Left ventricle myocardium superior (tissue), 1 donor: ENCODE data around the gene ATF6B. TPM values are rescaled to one million over a fixed set of nuclear protein-coding genes. Genes with fewer than 3 reads are reported as not detected.
"Not testable (repeated sequence)": the region's sequence is repeated elsewhere in the genome, so short reads cannot be mapped to it uniquely, and the experiment has no call there.

Experiments used
- ATAC-seq: fragments of 200-7000 bp; cut with Tn5 transposase; one replicate; pipeline ENCODE4 v1.9.1; 2020; ENCODE audit warnings: mild to moderate bottlenecking, moderate library complexity
- DNase-seq: peaks from one replicate; pipeline ENCODE4 v3.0.0-alpha.2; 2020
- intact Hi-C: fragments of 100-400 bp; cut with micrococcal nuclease; formaldehyde crosslinking; loops from one replicate; pipeline ENCODE4 v1.11.0; 2022
- total RNA-seq: library from RNA; stranded (reverse); fragmentation: NEBNext Ultra II Directional; extraction: Animal tissue kit (Norgen Biotek cat#: 25700); gene quantifications from one replicate; pipeline ENCODE4 v1.2.1, GENCODE V29; 2021
- donor health status: DM: no; HTN: yes; CAD: no; lungs with severe emphysema.

The ATF6B gene
- total RNA-seq, 1 donor from 2014 or later = 26.8 TPM

- intact Hi-C loops = no loop called here
- DNase-seq (peak; percentile 90), ATAC-seq (peak; percentile 70)
Observed at GRCh38 chr6:32113386-32114352, 14.4 kb downstream of the ATF6B start.

GRCh38 chr6:32112431-32112980 lies 15.5 kb downstream of the ATF6B start:
- DNase-seq (peak; percentile 82), ATAC-seq (peak; percentile 30)
- intact Hi-C loops = no loop called here

- intact Hi-C loops = no loop called here
- ATAC-seq = peak; percentile 30
- DNase-seq = peak; percentile 76
Observed at GRCh38 chr6:32111424-32112066, 16.5 kb downstream of the ATF6B start.

- ATAC-seq (peak; percentile 11), DNase-seq (peak; percentile 61)
- intact Hi-C loops = no loop called here
Observed at GRCh38 chr6:32110632-32111031, 17.4 kb downstream of the ATF6B start.

- ATAC-seq (no peak), DNase-seq (no peak)
- intact Hi-C loops = no loop called here
Observed at GRCh38 chr6:32109765-32110160, 18.3 kb downstream of the ATF6B start.

- peak; percentile 69 for DNase-seq
- ATAC-seq = peak; percentile 49
- intact Hi-C loops = no loop called here
Observed at GRCh38 chr6:32109114-32109764, 18.8 kb downstream of the ATF6B start, which contains the start of gene TNXB. TSS of gene TNXB (minus strand) at chr6:32109338. CDS start at chr6:32098198, 11,140 bp downstream.

GRCh38 chr6:32108727-32109113 lies 19.3 kb downstream of the ATF6B start:
- DNase-seq (no peak), ATAC-seq (no peak)
- intact Hi-C loops = no loop called here

GRCh38 chr6:32108094-32108627 lies 19.9 kb downstream of the ATF6B start:
- intact Hi-C loops = no loop called here
- peak; percentile 61 for ATAC-seq
- DNase-seq = peak; percentile 83

GRCh38 chr6:32107406-32107805 lies 20.6 kb downstream of the ATF6B start:
- DNase-seq = no peak
- ATAC-seq = peak; percentile 3
- intact Hi-C loops = no loop called here

GRCh38 chr6:32105433-32105832 lies 22.6 kb downstream of the ATF6B start:
- no peak for ATAC-seq
- DNase-seq = no peak
- intact Hi-C loops = no loop called here

- no peak for ATAC-seq
- intact Hi-C loops = no loop called here
- DNase-seq = no peak
Observed at GRCh38 chr6:32102255-32102654, 25.8 kb downstream of the ATF6B start.

GRCh38 chr6:32100251-32100650 lies 27.8 kb downstream of the ATF6B start:
- DNase-seq, ATAC-seq, intact Hi-C loops: not testable (repeated sequence)

GRCh38 chr6:32097364-32097763 lies 30.7 kb downstream of the ATF6B start:
- intact Hi-C loops = no loop called here
- DNase-seq = no peak
- no peak for ATAC-seq

- intact Hi-C loops = no loop called here
- DNase-seq (no peak), ATAC-seq (peak; percentile 7)
Observed at GRCh38 chr6:32096394-32097258, 31.4 kb downstream of the ATF6B start.

- intact Hi-C loops = no loop called here
- no peak for ATAC-seq
- DNase-seq = no peak
Observed at GRCh38 chr6:32096087-32096393, 32.0 kb downstream of the ATF6B start.

- DNase-seq = no peak
- ATAC-seq = peak; percentile 2
Observed at GRCh38 chr6:32095338-32096086, 32.5 kb downstream of the ATF6B start.

GRCh38 chr6:32092760-32093497 lies 35.1 kb downstream of the ATF6B start:
- peak; percentile 46 for ATAC-seq
- peak; percentile 60 for DNase-seq
- intact Hi-C loops = no loop called here

More at GRCh38 chr6:32095338-32096086, 32.5 kb downstream of the ATF6B start:
- intact Hi-C loops = no loop called here
